OCI-LY7 (cell line): ENCODE results near the gene TJP3. TPM values are rescaled to one million over a fixed set of nuclear protein-coding genes. Genes with fewer than 3 reads are reported as not detected.

Source experiments
- BruUV-seq: library from RNA; stranded (reverse); fragments of 400-500 nt; replicated peaks from 2 replicates; lab custom pipeline; 2021; lab: Mats Ljungman, UMichigan
- CTCF ChIA-PET: fragments of 300-600 bp; sonication (Branson Sonifier 250); formaldehyde crosslinking; loops from one replicate; lab custom pipeline; 2022; ENCODE audit warnings: antibody characterized with exemption; ENCODE audit not compliant: unreplicated experiment; lab: Charles Lee
- POLR2A ChIA-PET: fragments of 300-600 bp; sonication (Branson Sonifier 250); formaldehyde crosslinking; loops from one replicate; lab custom pipeline; 2022; ENCODE audit warnings: antibody characterized with exemption; lab: Charles Lee
- DNase-seq: peaks from one replicate; pipeline ENCODE4 v3.0.0-alpha.2; 2015; ENCODE audit warnings: low spot score
- H2AFZ ChIP-seq: fragments of 200-600 bp; sonication (generic), shearing (Covaris generic); 2 replicates; pipeline ENCODE4 v1.6.1; 2014; ENCODE audit warnings: mild to moderate bottlenecking, antibody characterized with exemption, low read length, moderate library complexity
- H3K27ac ChIP-seq: fragments of 200-600 bp; sonication (generic); 2 replicates; pipeline ENCODE4 v1.5.1; 2014; ENCODE audit warnings: mixed run types, low read depth, mild to moderate bottlenecking, moderate library complexity, low read length, inconsistent platforms; ENCODE audit not compliant: poor library complexity, severe bottlenecking
- H3K36me3 ChIP-seq: fragments of 200-600 bp; sonication (generic); 2 replicates; pipeline ENCODE4 v1.6.1; 2014; ENCODE audit warnings: mild to moderate bottlenecking, antibody characterized with exemption, low read length, moderate library complexity, mixed read lengths; ENCODE audit not compliant: insufficient read depth
- H3K4me1 ChIP-seq: fragments of 200-600 bp; sonication (generic); 2 replicates; pipeline ENCODE4 v1.5.1; 2014; ENCODE audit warnings: mild to moderate bottlenecking, low read length; ENCODE audit not compliant: insufficient read depth, poor library complexity, severe bottlenecking
- H3K4me2 ChIP-seq: fragments of 200-600 bp; sonication (generic); 2 replicates; pipeline ENCODE4 v1.6.1; 2014; ENCODE audit warnings: mild to moderate bottlenecking, low read length
- H3K4me3 ChIP-seq: fragments of 200-600 bp; sonication (generic); 2 replicates; pipeline ENCODE4 v1.5.1; 2014; ENCODE audit warnings: mild to moderate bottlenecking, low read depth, low read length; ENCODE audit not compliant: poor library complexity, severe bottlenecking
- H3K79me2 ChIP-seq: fragments of 200-600 bp; sonication (generic); 2 replicates; pipeline ENCODE4 v1.6.1; 2016; ENCODE audit warnings: low read depth, mild to moderate bottlenecking, low read length, moderate library complexity, mixed read lengths; ENCODE audit not compliant: insufficient read depth
- H3K9me2 ChIP-seq: fragments of 200-600 bp; sonication (generic); 2 replicates; pipeline ENCODE4 v1.6.1; 2016; ENCODE audit warnings: mild to moderate bottlenecking, low read length, mixed read lengths; ENCODE audit not compliant: insufficient read depth
- H3K9me3 ChIP-seq: fragments of 200-600 bp; sonication (generic); 2 replicates; pipeline ENCODE4 v1.6.1; 2014; ENCODE audit warnings: mild to moderate bottlenecking, mixed run types, low read length, mixed read lengths
- H4K20me1 ChIP-seq: fragments of 200-600 bp; sonication (generic); 2 replicates; pipeline ENCODE4 v1.6.1; 2014; ENCODE audit warnings: mild to moderate bottlenecking, antibody characterized with exemption, low read length, moderate library complexity, mixed read lengths; ENCODE audit not compliant: insufficient read depth
- EZH2phosphoT487 ChIP-seq: fragments of 200-600 bp; sonication (generic); IDR thresholded peaks from 2 replicates; pipeline ENCODE4 v1.6.1; 2018; ENCODE audit warnings: low read depth, borderline replicate concordance, mild to moderate bottlenecking, mixed run types, antibody characterized with exemption, low read length, moderate library complexity, mixed read lengths
- intact Hi-C: fragments of 100-400 bp; cut with micrococcal nuclease; formaldehyde crosslinking; loops from one replicate; pipeline ENCODE4 v1.10.0; 2022; ENCODE audit not compliant: unreplicated experiment
- total RNA-seq, 2 experiments: library from RNA; depleted of rRNA in 1 of 2; stranded (reverse); fragments of >200 nt in 1 of 2; shearing (Covaris generic) in 1 of 2; gene quantifications; 2 replicates each; pipeline ENCODE4 v1.2.3, GENCODE V29; 2014 to 2022
- TF ChIP-seq, protein P1 (sequence below): fragments of 200-600 bp; sonication (generic); conservative IDR thresholded peaks from 2 replicates; pipeline ENCODE4 v1.5.1; 2014; ENCODE audit warnings: mild to moderate bottlenecking, antibody characterized with exemption, low read length, moderate library complexity, mixed read lengths

Gene TJP3
- total RNA-seq, 2 experiments from 2014 or later, result 0.69 to 1.8 TPM

DNA sequence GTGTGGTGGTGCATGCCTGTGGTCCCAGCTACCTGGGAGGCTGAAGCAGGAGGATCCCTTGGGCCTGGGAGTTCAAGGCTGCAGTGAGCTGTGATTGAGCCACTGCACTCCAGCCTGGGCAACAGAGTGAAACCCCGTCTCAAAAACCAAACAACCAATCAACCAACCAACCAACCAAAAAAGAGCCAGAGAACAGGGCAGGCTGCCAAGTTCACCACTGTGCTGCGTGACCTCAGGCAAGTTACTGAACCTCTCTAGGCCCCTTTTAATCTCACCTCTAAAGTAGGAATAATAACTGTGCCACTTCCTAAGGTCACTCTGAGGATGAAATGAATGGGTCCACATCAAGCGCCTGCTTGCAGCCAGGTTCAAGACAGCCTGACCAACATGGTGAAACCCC is 16.9 kb downstream of the TJP3 start:
- Histone ChIP-seq H3K9me3 (no peaks in the 10 kb centered on the region), H3K4me3 (no peak overlapping the region), H3K4me1 (no peaks in the 10 kb centered on the region), H3K36me3 (no peaks in the 10 kb centered on the region), H3K27ac (no peak overlapping the region), H3K4me2 (no peak overlapping the region), H3K9me2 (no peaks in the 10 kb centered on the region), H4K20me1 (no peaks in the 10 kb centered on the region), H2AFZ (no peak overlapping the region), H3K79me2 (no peaks in the 10 kb centered on the region)
- DNase-seq, result no peak
- no peak for TF ChIP-seq EZH2phosphoT487
- TF ChIP-seq, protein P1, sequence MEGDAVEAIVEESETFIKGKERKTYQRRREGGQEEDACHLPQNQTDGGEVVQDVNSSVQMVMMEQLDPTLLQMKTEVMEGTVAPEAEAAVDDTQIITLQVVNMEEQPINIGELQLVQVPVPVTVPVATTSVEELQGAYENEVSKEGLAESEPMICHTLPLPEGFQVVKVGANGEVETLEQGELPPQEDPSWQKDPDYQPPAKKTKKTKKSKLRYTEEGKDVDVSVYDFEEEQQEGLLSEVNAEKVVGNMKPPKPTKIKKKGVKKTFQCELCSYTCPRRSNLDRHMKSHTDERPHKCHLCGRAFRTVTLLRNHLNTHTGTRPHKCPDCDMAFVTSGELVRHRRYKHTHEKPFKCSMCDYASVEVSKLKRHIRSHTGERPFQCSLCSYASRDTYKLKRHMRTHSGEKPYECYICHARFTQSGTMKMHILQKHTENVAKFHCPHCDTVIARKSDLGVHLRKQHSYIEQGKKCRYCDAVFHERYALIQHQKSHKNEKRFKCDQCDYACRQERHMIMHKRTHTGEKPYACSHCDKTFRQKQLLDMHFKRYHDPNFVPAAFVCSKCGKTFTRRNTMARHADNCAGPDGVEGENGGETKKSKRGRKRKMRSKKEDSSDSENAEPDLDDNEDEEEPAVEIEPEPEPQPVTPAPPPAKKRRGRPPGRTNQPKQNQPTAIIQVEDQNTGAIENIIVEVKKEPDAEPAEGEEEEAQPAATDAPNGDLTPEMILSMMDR, result no peak
- intact Hi-C loops, result no loop called here
- ChIA-PET POLR2A (interaction anchor here (0.6 to 0.7 kb wide), 2 partner anchors 25 to 26 kb away, joined by 3 read pairs; no protein-coding TSS in a partner anchor), CTCF (no interaction called here)
- BruUV-seq, result no TSS peak

DNA sequence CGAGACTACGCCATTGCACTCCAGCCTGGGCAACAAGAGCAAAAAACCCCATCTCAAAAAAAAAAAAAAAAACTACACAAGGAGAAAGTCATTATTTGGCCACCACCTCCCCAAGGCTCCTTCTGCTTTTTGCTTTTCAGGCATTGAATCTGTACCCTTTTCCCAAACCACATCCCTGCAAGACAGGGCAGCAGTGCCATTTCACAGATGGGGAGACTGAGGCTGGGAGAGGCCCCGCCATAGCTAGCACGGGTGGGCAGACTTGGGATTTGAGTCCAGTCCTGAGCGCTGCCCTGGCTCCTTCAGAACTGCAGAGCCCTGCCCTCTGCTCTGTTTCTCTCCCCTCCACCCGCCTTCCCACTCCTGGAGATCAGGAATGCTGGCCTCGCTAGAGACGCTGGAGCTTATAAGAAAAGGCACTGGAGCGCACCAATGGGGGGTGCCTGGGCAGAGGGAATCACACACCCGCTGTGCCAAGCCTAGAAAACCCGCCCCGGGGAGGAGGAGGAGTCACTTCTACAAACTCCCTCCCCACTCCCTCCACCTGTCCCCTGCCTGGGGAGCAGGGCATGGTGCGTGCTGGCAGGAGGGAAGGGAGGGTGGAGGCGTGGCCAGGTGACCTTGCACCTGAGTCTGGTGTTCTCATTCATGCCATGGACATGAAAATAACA is 17.6 kb downstream of the TJP3 start:
- Histone ChIP-seq H4K20me1 (no peaks in the 10 kb centered on the region), H3K9me2 (no peaks in the 10 kb centered on the region), H3K4me1 (no peaks in the 10 kb centered on the region), H3K9me3 (no peaks in the 10 kb centered on the region), H3K27ac (no peak overlapping the region), H3K79me2 (no peaks in the 10 kb centered on the region), H3K4me2 (no peak overlapping the region), H3K36me3 (no peaks in the 10 kb centered on the region), H2AFZ (no peak overlapping the region), H3K4me3 (no peak overlapping the region)
- ChIA-PET POLR2A (interaction anchor here (0.6 to 0.7 kb wide), 2 partner anchors 24 to 26 kb away, joined by 3 read pairs; no protein-coding TSS in a partner anchor), CTCF (no interaction called here)
- TF ChIP-seq, protein P1, result no peak
- TF ChIP-seq EZH2phosphoT487, result no peak
- BruUV-seq, result no TSS peak
- intact Hi-C loops, result no loop called here
- no peak for DNase-seq

DNA sequence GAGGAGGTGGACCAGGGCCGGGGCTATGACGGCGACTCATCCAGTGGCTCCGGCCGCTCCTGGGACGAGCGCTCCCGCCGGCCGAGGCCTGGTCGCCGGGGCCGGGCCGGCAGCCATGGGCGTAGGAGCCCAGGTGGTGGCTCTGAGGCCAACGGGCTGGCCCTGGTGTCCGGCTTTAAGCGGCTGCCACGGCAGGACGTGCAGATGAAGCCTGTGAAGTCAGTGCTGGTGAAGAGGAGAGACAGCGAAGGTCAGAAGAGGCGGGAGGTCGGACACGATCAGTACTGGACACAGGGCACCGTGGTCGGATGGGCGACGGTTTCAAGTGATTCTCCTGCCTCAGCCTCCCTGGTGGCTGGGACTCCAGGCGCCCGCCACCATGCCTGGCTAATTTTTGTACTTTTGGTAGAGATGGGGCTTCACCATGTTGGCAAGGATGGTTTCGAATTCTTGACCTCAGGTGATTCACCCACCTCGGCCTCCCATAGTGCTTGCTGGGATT is 22.3 kb downstream of the TJP3 start:
- H3K4me1 ChIP-seq, result no peaks in the 10 kb centered on the region
- no peak overlapping the region for H3K4me3 ChIP-seq
- no peaks in the 10 kb centered on the region for H3K9me3 ChIP-seq
- no peak for DNase-seq
- no peak overlapping the region for H2AFZ ChIP-seq
- intact Hi-C loops, result no loop called here
- H4K20me1 ChIP-seq, result no peaks in the 10 kb centered on the region
- TF ChIP-seq, protein P1, result no peak
- TF ChIP-seq EZH2phosphoT487, result no peak
- H3K4me2 ChIP-seq, result no peak overlapping the region
- H3K27ac ChIP-seq, result no peak overlapping the region
- H3K36me3 ChIP-seq, result no peaks in the 10 kb centered on the region
- CTCF ChIA-PET, result no interaction called here
- no TSS peak for BruUV-seq
- POLR2A ChIA-PET, result no interaction called here
- no peaks in the 10 kb centered on the region for H3K79me2 ChIP-seq
- H3K9me2 ChIP-seq, result no peaks in the 10 kb centered on the region
